Colonic mucosa (tissue), 4 donors: ENCODE data around the gene GINS2. TPM values are rescaled to one million over a fixed set of nuclear protein-coding genes. Genes with fewer than 3 reads are reported as not detected.

Experiments used
- DNase-seq: peaks from one replicate; pipeline ENCODE4 v3.0.0-alpha.2; 2020
- H3K27ac ChIP-seq: fragments of 200-600 bp; one replicate; pipeline ENCODE4 v1.8.0; 2021
- H3K27me3 ChIP-seq: fragments of 200-600 bp; one replicate; pipeline ENCODE4 v1.8.0; 2021
- H3K36me3 ChIP-seq: fragments of 200-600 bp; one replicate; pipeline ENCODE4 v1.8.0; 2021
- H3K4me1 ChIP-seq: fragments of 200-600 bp; one replicate; pipeline ENCODE4 v1.8.0; 2021; ENCODE audit warnings: mild to moderate bottlenecking
- H3K4me3 ChIP-seq: fragments of 200-600 bp; one replicate; pipeline ENCODE4 v1.8.0; 2021
- H3K9ac ChIP-seq, 2 donors: one replicate each; pipeline ENCODE4 v1.7.0; 2013; ENCODE audit warnings: control low read depth in 2 of 2, low read depth in 2 of 2, low read length in 2 of 2
- H3K9me3 ChIP-seq: fragments of 200-600 bp; one replicate; pipeline ENCODE4 v1.8.0; 2021
- intact Hi-C: fragments of 100-400 bp; cut with DNase I; formaldehyde crosslinking; loops from one replicate; pipeline ENCODE4 v1.14.1; 2022
- total RNA-seq, 2 donors: library from RNA; stranded (reverse); fragmentation: NEBNext Ultra II Directional in 1 of 2; extraction: Animal tissue kit (Norgen Biotek cat#: 25700) in 1 of 2; gene quantifications; one replicate each; pipeline ENCODE4 v1.2.1, GENCODE V29; 2021
- TF ChIP-seq, protein P1 (sequence below): fragments of 200-600 bp; IDR thresholded peaks from one replicate; pipeline ENCODE4 v1.8.0; 2022; ENCODE audit warnings: antibody characterized with exemption, mild to moderate bottlenecking
- donor health status: healthy.
- donor health status: DM: no; HTN: no; CAD: no.
- donor health status: DM: no; HTN: no; CAD: no.

Gene GINS2
- total RNA-seq, 2 donors from 2014 or later, result 6.1 to 39.9 TPM

DNA sequence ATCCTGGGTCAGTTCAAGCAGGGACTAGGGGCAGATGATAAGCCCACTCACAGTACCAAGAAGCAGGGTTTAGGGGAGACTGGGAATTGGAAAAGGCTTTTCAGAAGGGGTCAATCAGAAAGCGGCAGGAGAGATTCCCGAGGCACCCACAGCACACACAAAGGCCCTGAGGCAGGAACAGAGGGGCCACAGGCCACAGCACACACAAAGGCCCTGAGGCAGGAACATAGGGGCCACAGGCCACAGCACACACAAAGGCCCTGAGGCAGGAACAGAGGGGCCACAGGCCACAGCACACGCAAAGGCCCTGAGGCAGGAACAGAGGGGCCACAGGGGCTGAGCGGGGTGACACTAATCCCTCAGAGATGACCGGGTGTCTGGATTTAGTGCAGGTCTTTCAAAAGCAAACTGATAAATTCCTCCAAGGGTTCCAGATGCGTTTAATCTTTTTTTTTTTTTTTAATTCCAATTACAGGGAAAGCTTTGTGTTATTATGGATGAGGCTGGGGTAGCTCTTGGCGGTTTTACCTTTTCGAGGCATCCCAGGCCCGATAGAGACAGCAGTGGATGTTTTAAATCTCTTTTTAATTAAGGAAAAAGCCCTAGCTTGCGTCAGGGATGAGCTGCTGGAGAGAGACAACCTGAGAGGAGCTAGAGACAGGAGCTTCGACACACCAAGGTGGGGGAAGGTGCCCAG lies 31.0 kb upstream of the GINS2 start:
- intact Hi-C loops, result loop anchor here (5.0 kb wide), 2 partner anchors 42 to 297 kb away; no protein-coding TSS in a partner anchor
- H3K4me3 ChIP-seq, result no peak overlapping the region
- no peaks in the 10 kb centered on the region for H3K27me3 ChIP-seq
- H3K4me1 ChIP-seq, result no peaks in the 10 kb centered on the region
- DNase-seq, result no peak
- TF ChIP-seq, protein P1, sequence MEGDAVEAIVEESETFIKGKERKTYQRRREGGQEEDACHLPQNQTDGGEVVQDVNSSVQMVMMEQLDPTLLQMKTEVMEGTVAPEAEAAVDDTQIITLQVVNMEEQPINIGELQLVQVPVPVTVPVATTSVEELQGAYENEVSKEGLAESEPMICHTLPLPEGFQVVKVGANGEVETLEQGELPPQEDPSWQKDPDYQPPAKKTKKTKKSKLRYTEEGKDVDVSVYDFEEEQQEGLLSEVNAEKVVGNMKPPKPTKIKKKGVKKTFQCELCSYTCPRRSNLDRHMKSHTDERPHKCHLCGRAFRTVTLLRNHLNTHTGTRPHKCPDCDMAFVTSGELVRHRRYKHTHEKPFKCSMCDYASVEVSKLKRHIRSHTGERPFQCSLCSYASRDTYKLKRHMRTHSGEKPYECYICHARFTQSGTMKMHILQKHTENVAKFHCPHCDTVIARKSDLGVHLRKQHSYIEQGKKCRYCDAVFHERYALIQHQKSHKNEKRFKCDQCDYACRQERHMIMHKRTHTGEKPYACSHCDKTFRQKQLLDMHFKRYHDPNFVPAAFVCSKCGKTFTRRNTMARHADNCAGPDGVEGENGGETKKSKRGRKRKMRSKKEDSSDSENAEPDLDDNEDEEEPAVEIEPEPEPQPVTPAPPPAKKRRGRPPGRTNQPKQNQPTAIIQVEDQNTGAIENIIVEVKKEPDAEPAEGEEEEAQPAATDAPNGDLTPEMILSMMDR, result no peak
- no peak overlapping the region for H3K27ac ChIP-seq
- H3K9ac ChIP-seq, result no peak overlapping the region
- H3K36me3 ChIP-seq, result no peaks in the 10 kb centered on the region
- H3K9me3 ChIP-seq, result no peaks in the 10 kb centered on the region

DNA sequence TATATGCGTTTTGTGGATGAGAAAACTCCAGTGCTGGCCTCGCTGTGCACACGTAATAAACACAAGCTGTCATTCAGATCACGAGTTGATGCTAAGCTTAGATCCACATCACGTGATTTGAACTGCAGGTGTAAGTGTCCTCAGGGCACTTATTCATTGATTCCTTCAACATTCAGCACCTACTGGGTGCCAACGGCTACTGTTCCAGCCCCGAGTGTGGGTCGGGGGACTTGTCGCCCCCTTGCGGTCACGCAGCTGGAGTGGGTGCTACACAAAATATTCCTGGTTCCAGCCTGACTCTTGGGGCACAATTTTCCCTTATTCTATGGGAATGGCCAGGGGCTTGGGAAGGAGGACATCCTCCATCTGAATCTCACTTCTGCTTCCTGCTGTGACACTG lies 29.9 kb upstream of the GINS2 start:
- Histone ChIP-seq H3K36me3 (no peaks in the 10 kb centered on the region), H3K27ac (no peak overlapping the region), H3K9ac (no peak overlapping the region), H3K27me3 (no peaks in the 10 kb centered on the region), H3K4me3 (no peak overlapping the region), H3K4me1 (no peaks in the 10 kb centered on the region), H3K9me3 (no peaks in the 10 kb centered on the region)
- peak; percentile 40 for DNase-seq
- intact Hi-C loops, result loop anchor here (5.0 kb wide), 2 partner anchors 41 to 296 kb away; no protein-coding TSS in a partner anchor
- TF ChIP-seq, protein P1, result peak; percentile 30

DNA sequence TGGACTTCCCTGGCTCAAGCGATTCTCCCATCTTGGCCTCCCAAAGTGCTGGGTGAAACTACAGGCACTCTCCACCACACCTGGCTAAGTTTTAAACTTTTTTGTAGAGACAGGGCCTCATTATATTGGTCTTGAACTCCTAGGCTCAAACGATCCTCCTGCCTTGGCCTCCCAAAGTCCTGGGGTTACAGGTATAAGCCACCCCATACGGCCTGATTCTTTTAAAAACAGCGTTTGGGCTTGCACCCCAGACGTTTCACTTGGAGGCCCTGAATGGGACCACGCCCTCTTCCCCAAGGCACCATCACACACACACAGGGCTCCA lies 29.4 kb upstream of the GINS2 start:
- intact Hi-C loops, result loop anchor here (5.0 kb wide), 2 partner anchors 41 to 296 kb away; no protein-coding TSS in a partner anchor

DNA sequence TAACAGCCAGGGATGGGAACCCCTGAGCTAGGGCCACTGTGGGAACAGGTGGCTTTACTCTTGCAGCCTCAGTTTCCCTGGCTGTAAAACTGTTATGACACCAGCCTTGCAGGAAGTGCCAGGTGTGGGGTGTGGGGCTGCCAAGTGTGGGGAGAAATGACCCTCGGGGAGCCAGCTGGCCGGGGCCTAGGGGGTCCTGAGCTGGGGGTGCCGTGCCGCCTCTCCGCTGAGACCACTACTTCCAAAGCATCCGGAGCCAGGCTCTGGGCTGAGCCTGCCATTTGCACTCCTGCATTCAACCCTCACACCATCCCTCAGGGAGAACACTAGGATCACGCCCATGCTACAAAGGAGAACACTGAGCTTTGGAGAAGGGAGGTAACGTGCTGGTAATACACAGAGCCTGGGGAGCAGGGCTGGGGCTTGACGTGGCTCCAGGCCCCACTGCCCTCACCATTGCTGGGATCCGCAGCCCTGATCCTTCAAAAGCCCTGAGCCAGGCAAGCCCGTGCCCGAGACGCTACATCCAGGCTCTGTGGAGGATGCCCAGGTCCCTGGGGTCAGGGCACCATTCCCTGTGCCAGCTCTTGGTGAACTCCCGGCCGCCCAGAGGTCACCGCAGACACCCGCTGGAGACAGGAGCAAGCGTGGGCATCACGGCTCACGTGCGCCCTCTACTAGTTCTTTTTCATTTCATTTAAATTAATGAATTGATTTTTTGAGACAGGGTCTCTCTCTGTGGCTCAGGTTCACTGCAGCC lies 28.8 kb upstream of the GINS2 start:
- Histone ChIP-seq H3K4me3 (no peak overlapping the region), H3K4me1 (no peaks in the 10 kb centered on the region), H3K27me3 (no peaks in the 10 kb centered on the region), H3K9me3 (no peaks in the 10 kb centered on the region), H3K36me3 (no peaks in the 10 kb centered on the region), H3K9ac (no peak overlapping the region), H3K27ac (no peak overlapping the region)
- peak; percentile 81 for DNase-seq
- intact Hi-C loops, result loop anchor here (2.0 to 5.0 kb wide), 3 partner anchors 40 to 295 kb away; no protein-coding TSS in a partner anchor
- TF ChIP-seq, protein P1, result peak; percentile 54

More for the DNA sequence above, 29.4 kb upstream of the GINS2 start:
- Histone ChIP-seq H3K4me1 (no peaks in the 10 kb centered on the region), H3K4me3 (no peak overlapping the region), H3K9ac (no peak overlapping the region), H3K27ac (no peak overlapping the region), H3K27me3 (no peaks in the 10 kb centered on the region), H3K9me3 (no peaks in the 10 kb centered on the region), H3K36me3 (no peaks in the 10 kb centered on the region)
- no peak for DNase-seq
- TF ChIP-seq, protein P1, result no peak

DNA sequence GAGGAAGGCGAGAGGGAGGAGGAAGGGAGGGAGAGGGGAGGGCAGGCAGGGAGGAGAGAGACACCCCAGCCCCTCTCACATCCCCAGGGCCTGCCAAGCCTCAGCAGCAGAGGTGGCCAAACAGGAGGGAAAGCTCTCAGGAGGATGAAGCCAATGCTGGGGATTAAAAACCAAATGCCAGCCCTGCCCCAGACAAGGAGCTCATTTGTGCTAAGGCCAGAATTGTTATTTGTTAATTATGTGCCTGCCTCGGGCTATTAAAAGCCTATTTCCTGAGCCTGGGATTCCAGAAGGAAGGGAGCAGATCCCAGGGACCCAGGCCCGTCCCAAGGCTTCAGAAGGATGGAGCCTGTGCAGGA lies 27.9 kb upstream of the GINS2 start:
- Histone ChIP-seq H3K9me3 (no peaks in the 10 kb centered on the region), H3K36me3 (no peaks in the 10 kb centered on the region), H3K27me3 (no peaks in the 10 kb centered on the region), H3K27ac (no peak overlapping the region), H3K4me1 (no peaks in the 10 kb centered on the region), H3K9ac (no peak overlapping the region), H3K4me3 (no peak overlapping the region)
- intact Hi-C loops, result loop anchor here (2.0 to 5.0 kb wide), 3 partner anchors 39 to 294 kb away; no protein-coding TSS in a partner anchor
- DNase-seq, result no peak
- TF ChIP-seq, protein P1, result no peak
